SKM-1 treated with dmso at 0.1 percent for 144 hours (cell line): ENCODE data around the gene MED13.
"Not testable (repeated sequence)": the region's sequence is repeated elsewhere in the genome, so short reads cannot be mapped to it uniquely, and the experiment has no call there.

ENCODE experiments used
- DNase-seq: peaks from one replicate; lab custom pipeline; 2025; ENCODE audit not compliant: unreplicated experiment; lab: John Stamatoyannopoulos, UW

Gene MED13

DNA sequence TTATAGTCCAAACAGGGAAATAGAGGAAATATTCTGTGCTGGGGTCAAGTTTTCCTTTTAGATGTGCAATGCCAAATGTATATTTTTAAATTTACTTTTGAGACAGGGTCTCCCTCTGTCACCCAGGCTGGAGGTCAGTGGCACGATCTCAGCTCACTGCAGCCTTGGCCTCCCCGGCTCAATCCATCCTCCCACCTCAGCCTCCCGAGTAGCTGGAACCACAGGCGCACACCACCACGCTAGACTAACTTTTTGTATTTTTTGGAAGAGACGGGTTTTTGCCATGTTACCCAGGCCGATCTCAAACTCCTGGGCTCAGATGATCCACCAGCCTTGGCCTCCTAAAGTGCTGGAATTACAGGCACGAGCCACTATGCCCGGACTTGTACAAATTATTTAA, 25.8 kb upstream of the MED13 start:
- DNase-seq = no peak

GRCh38 chr17:62090021-62090824, 25.1 kb upstream of the MED13 start:
- no peak for DNase-seq

DNA sequence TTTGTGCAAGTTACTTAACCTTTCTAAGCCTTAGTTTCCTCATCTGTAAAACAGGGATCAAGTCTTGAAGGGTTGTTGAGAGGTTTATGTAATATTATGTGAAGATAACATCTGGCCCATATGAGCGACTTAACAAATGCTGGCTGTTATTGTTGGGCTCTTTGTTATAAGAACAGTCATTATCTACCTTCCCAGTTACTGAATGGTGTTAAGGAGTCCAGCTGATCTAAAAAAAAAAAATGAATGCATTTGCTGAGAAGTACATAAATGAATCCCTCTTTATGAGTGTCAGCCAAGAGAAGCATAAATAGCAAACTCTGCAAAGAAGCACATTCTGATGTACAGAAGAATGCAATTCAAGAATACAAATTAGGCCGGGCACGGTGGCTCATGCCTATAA, 24.3 kb upstream of the MED13 start:
- no peak for DNase-seq

- no peak for DNase-seq
Observed at GRCh38 chr17:62086737-62087136, 21.7 kb upstream of the MED13 start.

GRCh38 chr17:62085511-62086408, 20.7 kb upstream of the MED13 start:
- no peak for DNase-seq

DNA sequence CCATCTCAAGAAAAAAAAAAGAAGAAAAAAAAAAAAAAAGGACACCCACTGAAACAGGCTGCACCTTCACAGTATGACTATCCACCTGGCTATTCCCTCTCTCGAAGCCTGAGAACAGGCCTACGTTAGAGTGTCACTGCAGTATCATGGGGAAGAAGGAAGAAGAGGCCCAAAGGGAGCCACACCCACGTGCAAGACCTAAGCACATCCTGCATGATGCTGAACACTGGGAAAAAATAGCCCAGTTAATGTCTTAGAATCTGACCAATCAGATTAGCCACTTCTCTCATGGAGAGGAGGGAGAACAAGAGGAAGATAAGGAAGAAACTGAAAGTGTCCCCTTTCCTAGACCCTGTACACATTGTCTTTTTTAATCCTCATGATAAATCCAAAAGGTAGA, 19.5 kb upstream of the MED13 start:
- no peak for DNase-seq

DNA sequence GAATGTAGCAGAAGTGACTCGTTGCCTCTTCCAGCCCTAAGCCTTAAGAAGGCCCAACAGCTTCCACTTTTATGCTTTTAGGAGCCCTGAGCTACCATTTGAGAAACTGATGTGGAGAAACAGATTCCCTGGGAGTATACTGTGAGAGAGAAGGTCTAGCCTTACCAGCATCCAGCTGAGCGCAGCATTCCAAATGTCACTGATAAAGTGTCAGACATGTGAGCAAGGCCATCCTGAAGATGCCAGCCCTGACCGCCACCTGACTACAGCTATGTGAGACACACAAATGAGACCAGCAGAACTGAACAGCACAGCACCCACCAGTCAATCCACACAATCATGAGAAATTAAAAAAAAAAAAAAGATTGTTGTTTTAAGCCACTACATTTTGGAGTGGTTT, 18.6 kb upstream of the MED13 start:
- DNase-seq = no peak

DNA sequence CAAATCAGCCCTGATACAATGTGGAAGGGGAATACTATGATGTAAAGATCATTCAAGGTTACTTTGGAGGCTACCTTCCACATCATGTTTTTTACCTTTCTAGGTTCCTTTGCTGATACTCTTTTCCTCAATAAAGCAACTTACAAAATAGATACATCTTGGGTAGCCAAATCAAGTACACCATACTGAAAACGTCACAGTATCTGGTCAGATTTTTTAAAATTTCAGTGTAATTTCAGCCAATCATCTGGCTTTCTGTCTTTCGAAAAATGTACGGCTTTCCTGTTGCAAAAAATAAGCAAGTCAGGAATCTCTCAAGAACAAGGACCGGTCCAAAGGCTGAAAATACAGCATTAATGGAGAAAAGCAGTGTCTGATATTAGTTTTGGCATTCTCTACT, 15.6 kb upstream of the MED13 start:
- DNase-seq = no peak

DNA sequence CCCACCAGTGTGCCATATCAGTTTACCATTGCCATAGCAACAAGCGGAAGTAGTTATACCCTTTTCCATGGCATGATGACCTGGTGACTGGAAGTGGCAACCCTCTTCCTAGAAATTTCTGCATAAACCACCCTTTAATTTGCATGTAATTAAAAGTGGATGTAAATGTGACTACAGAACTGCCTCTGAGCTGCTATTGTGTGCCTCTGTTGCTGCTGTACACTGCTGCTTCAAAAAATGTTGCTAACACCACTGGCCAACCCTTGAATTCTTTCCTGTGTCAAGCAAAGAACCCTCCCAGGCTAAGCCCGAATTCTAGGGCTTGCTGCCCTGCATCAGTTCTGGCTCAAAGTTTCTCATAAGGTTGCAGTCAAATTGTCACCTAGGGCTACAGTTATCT, 12.9 kb upstream of the MED13 start:
- DNase-seq = no peak

GRCh38 chr17:62076864-62077788, 12.0 kb upstream of the MED13 start:
- DNase-seq = no peak

DNA sequence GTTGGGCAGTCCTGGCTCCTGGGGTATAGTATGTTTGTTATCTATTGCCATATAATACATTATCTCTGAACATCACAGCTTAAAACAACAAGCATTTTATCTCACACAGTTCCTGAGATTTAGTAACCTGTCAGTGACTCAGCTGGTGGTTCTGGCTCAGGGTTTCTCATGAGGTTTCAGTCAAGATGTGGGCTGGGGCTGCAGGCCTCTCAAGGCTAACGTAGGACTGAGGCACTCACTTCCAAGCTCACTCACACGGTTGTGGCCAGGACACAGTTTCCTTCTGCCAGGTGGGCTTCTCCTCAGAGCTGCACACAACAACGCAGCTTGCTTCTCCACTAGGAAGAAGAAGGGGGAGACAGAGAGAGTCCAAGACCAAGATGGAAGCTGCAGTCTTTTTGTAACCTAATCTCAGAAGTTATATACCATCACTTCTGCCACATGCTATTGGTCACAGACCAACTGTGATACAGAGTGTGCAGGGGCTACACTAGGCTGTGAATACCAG, 10.3 kb upstream of the MED13 start:
- no peak for DNase-seq

- DNase-seq = no peak
Observed at GRCh38 chr17:62073993-62074392, 8.9 kb upstream of the MED13 start.

DNA sequence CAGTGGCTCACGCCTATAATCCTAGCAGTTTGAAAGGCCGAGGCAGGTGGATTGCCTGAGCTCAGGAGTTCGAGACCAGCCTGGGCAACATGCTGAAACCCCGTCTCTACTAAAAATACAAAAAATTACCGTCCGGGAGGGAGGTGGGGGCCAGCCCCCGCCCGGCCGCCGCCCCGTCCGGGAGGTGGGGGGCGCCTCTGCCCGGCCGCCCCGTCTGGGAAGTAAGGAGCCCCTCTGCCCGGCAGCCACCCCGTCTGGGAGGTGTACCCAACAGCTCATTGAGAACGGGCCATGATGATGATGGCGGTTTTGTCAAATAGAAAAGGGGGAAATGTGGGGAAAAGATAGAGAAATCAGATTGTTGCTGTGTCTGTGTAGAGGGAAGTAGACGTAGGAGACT, 7.8 kb upstream of the MED13 start:
- not testable (repeated sequence) for DNase-seq

GRCh38 chr17:62070900-62071299, 5.8 kb upstream of the MED13 start:
- DNase-seq = no peak

DNA sequence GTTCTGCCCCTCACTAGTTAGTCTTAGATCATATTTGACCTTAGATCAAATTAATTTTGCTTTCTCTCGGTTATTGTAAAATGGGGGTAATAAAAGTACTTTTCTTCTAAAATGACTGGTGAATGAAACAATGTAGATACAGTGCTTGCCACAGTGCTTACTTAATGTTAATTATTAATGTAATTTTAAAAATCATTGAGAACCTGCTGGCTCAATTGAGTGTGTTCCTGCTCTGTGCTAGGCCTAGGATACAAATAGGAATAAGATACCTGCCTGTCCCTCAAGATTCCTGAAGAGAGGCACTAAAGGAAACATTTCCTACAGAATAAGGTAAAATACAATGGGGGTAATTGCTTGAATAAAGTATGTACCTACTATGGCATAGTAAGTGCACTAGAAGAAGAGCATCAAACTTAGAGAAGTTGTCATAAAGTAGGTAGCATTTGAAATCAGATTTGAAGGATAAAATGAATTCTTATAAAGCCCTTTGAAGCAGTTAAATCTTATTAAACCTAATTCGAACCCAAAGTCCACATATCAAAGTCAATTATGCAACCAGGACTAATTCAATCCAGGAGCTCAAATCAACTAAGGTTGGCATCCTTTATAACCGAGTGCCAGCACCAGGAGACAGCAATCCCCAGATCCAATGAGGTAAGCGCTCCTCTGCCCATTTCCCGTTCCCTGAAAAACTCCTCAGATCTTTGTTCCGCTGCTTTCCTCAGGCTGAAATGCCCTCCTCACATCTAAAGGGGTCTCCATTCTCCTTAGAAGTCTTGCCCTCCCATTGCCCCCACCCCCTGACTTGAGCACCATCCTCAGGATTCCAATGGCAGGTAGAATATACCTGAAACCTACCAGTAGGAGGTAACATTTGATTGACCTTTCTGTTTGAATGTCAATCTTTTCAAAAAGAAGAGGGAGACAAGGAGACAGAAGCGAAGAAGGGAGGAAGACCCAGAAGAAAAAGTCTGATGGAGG, 2.4 kb upstream of the MED13 start:
- no peak for DNase-seq

GRCh38 chr17:62065611-62066468, 762 bp upstream of the MED13 start:
- peak; percentile 94 for DNase-seq

DNA sequence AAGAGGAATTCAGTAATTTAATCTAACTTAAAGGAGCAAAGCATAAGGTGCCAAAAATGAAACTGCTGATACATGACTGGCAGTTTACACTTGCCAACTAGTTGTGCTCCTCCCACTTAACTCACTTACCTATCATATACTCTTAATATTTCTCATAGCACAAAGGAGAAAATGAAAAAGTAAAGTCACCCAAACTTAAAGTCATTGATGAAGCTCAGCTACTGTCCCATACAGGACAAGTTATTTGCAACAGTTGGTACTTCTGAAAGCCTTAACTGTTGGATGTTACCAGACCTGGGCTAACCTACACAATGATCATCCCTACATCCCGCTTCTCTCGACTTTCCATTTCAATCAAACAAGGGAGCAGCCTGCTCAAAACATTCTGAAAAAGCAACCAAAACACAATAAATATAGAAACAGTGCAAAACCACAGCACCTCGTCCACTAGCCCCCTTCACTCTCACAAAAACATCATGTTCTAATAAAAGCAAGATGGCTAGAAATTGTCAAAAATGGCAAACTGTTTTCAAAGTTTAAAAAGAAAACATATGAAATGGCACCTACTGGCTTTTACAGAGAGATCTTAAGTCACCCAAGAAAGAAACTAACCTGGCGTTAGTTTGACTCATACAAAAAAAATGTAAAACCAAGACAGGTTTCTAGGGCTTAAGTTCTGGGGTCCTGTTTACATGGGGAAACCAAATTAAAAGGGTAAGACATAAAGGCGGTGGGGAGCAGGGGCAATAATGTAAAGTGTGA, 868 bp downstream of the MED13 start:
- no peak for DNase-seq

DNA sequence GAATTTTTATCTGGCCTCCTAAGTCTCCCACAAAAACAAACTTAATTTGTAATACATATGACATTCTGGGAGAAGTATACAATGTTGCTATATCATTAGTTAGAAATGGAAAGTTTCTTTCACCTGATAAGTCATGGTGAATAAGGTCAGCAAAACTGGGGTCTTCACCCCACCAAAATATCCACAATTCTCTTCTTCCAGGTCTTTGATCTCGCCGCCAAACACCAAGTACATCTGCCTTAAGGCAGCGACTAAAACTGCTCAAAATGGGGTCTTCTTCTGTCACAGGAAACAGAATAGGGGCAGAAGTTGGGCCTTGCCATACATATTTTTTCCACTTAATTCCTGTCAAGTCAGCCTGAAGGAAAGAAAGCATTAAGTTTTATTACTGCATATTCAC, 2.1 kb downstream of the MED13 start:
- no peak for DNase-seq
